ENCODE measurements around the gene SIDT1. TPM values are rescaled to one million over a fixed set of nuclear protein-coding genes. Genes with fewer than 3 reads are reported as not detected.

The SIDT1 gene
- total RNA-seq, 1 experiment from 2014 or later = not detected

- no peak overlapping the region for H3K18ac ChIP-seq (ENCODE audit: insufficient read length, low read depth, low read length)
- peak overlapping the region; percentile 93 for H3K4me2 ChIP-seq (ENCODE audit: insufficient read depth, insufficient read length, low read length)
- Mint-ChIP-seq H3K27ac (no peak overlapping the region), H3K4me1 (peaks cover 6 to 7% of the 10 kb centered on the region in 2 experiments; a peak in 3 of 4 replicates), H3K9me3 (peaks cover 0 to 7% of the 10 kb centered on the region in 2 experiments; a peak in 1 of 5 replicates), H3K4me3 (no peak overlapping the region), H3K27me3 (ENCODE audit: low read depth) (peaks cover 20% of the 10 kb centered on the region), H3K36me3 (ENCODE audit: insufficient read depth in 1 of 3, low read depth in 3 of 3) (peaks cover 0 to 7% (median 6%) of the 10 kb centered on the region in 3 experiments; a peak in 4 of 7 replicates)
- TF ChIP-seq CTCF (conservative IDR thresholded peaks at IDR 0.05) = no peak
- no peak overlapping the region for H2BK12ac ChIP-seq (ENCODE audit: insufficient read length, low read depth, low read length)
- no peak overlapping the region for H4K91ac ChIP-seq (ENCODE audit: insufficient read length, low read depth, low read length)
- H3K56ac ChIP-seq (ENCODE audit: insufficient read length, low read depth, low read length) = no peak overlapping the region
- H2BK15ac ChIP-seq (ENCODE audit: low read depth, low read length) = no peak overlapping the region
- DNase-seq = no peak
- H4K8ac ChIP-seq (replicated peaks; ENCODE audit: insufficient read length, low read depth, low read length) = no peak overlapping the region
- no peak overlapping the region for H2AK5ac ChIP-seq (ENCODE audit: insufficient read length, low read length)
- peak overlapping the region; percentile 44 for H2AFZ ChIP-seq (ENCODE audit: low read length)
- peaks cover 3% of the 10 kb centered on the region; the same call in 1 of the 2 replicates for H3K4me1 ChIP-seq (ENCODE audit: insufficient read depth, low read length)
- WGBS (ENCODE audit: extremely low coverage, insufficient read length, low lambda C conversion rate) = no CpG with 5 or more reads among the region's 9 CpGs
- H2BK120ac ChIP-seq (ENCODE audit: low read depth, low read length, poor library complexity, severe bottlenecking) = no peak overlapping the region
- no peak overlapping the region for H3K27ac ChIP-seq (ENCODE audit: insufficient read length, low read depth, low read length)
- no peak overlapping the region for H2BK20ac ChIP-seq (ENCODE audit: low read depth, low read length, poor library complexity, severe bottlenecking)
- H3K14ac ChIP-seq (ENCODE audit: insufficient read depth, low read length) = no peak overlapping the region
- no peak overlapping the region for H3K4ac ChIP-seq (ENCODE audit: low read depth, low read length)
- no peak overlapping the region for H3K23ac ChIP-seq (ENCODE audit: insufficient read length, low read depth, low read length)
- H3K9ac ChIP-seq (ENCODE audit: extremely low read depth, insufficient read length, low read length) = peak overlapping the region; percentile 57
- peaks cover 6% of the 10 kb centered on the region for H3K23me2 ChIP-seq (ENCODE audit: insufficient read length, low read depth, low read length, poor library complexity, severe bottlenecking)
- H3T11ph ChIP-seq (ENCODE audit: low read length) = no peak overlapping the region
- no peak overlapping the region for H4K5ac ChIP-seq (ENCODE audit: insufficient read length, low read depth, low read length)
- H3K79me2 ChIP-seq (ENCODE audit: insufficient read depth, low read length) = no peaks in the 10 kb centered on the region
- no peaks in the 10 kb centered on the region for H4K20me1 ChIP-seq (ENCODE audit: control insufficient read depth, insufficient read depth, insufficient read length)
- H3K27me3 ChIP-seq (ENCODE audit: insufficient read depth, low read length) = no peaks in the 10 kb centered on the region
- H2BK5ac ChIP-seq (ENCODE audit: insufficient read length, low read length) = no peak overlapping the region
- no peaks in the 10 kb centered on the region for H3K79me1 ChIP-seq (ENCODE audit: insufficient read depth, low read depth, low read length, poor library complexity, severe bottlenecking)
- H3K9me3 ChIP-seq (ENCODE audit: control insufficient read depth, low read depth, low read length) = no peaks in the 10 kb centered on the region
Observed at GRCh38 chr3:113514265-113514769, 18.0 kb upstream of the SIDT1 start.

Data from H9 (cell line).